IPS-20b (cell line): ENCODE results near the gene DOCK3.
"Not testable (repeated sequence)": the region's sequence is repeated elsewhere in the genome, so short reads cannot be mapped to it uniquely, and the experiment has no call there.

Source experiments
- H3K27ac ChIP-seq: one replicate; pipeline ENCODE4 v1.5.1; 2013; ENCODE audit warnings: low read length
- H3K27me3 ChIP-seq: 2 replicates; pipeline ENCODE4 v1.6.1; 2013; ENCODE audit warnings: mild to moderate bottlenecking, low read length, inconsistent platforms; ENCODE audit not compliant: insufficient read depth
- H3K36me3 ChIP-seq: 2 replicates; pipeline ENCODE4 v1.6.1; 2013; ENCODE audit warnings: low read depth, mild to moderate bottlenecking, inconsistent platforms, low read length, moderate library complexity; ENCODE audit not compliant: insufficient read depth
- H3K4me1 ChIP-seq: 2 replicates; pipeline ENCODE4 v1.6.1; 2013; ENCODE audit warnings: mild to moderate bottlenecking, control low read depth, inconsistent platforms, low read length, moderate library complexity; ENCODE audit not compliant: insufficient read depth
- H3K4me3 ChIP-seq: 2 replicates; pipeline ENCODE4 v1.5.1; 2013; ENCODE audit warnings: mild to moderate bottlenecking, low read length, inconsistent platforms
- H3K9ac ChIP-seq: 2 replicates; pipeline ENCODE4 v1.6.1; 2013; ENCODE audit warnings: low read depth, mild to moderate bottlenecking, inconsistent platforms, low read length, moderate library complexity
- H3K9me3 ChIP-seq: 2 replicates; pipeline ENCODE4 v1.6.1; 2013; ENCODE audit warnings: mild to moderate bottlenecking, low read depth, low read length, inconsistent platforms; ENCODE audit not compliant: insufficient read depth

DOCK3 gene

GRCh38 chr3:51092141-51092540 lies 417.4 kb downstream of the DOCK3 start:
- not testable (repeated sequence) for H3K9me3 ChIP-seq, H3K4me1 ChIP-seq, H3K4me3 ChIP-seq, H3K27ac ChIP-seq, H3K36me3 ChIP-seq, H3K27me3 ChIP-seq, H3K9ac ChIP-seq

GRCh38 chr3:51094838-51095237 lies 420.1 kb downstream of the DOCK3 start:
- H3K9me3 ChIP-seq, H3K27ac ChIP-seq, H3K36me3 ChIP-seq, H3K27me3 ChIP-seq, H3K9ac ChIP-seq, H3K4me1 ChIP-seq, H3K4me3 ChIP-seq: not testable (repeated sequence)

- Histone ChIP-seq H3K9ac (no peak overlapping the region), H3K9me3 (no peaks in the 10 kb centered on the region), H3K4me3 (no peak overlapping the region), H3K27ac (no peak overlapping the region), H3K4me1 (no peaks in the 10 kb centered on the region), H3K27me3 (no peaks in the 10 kb centered on the region), H3K36me3 (no peaks in the 10 kb centered on the region)
Observed at GRCh38 chr3:51099794-51100535, 425.2 kb downstream of the DOCK3 start.

- H3K4me3 ChIP-seq, result no peak overlapping the region
- no peak overlapping the region for H3K9ac ChIP-seq
- H3K27ac ChIP-seq, result no peak overlapping the region
Observed at GRCh38 chr3:51100536-51100851, 425.8 kb downstream of the DOCK3 start.

GRCh38 chr3:51102396-51102795 lies 427.7 kb downstream of the DOCK3 start:
- Histone ChIP-seq H3K9me3 (no peaks in the 10 kb centered on the region), H3K4me1 (no peaks in the 10 kb centered on the region), H3K36me3 (peaks cover 7% of the 10 kb centered on the region; the same call in 1 of the 2 replicates), H3K27ac (no peak overlapping the region), H3K27me3 (no peaks in the 10 kb centered on the region), H3K9ac (no peak overlapping the region), H3K4me3 (no peak overlapping the region)

More at GRCh38 chr3:51100536-51100851, 425.8 kb downstream of the DOCK3 start:
- no peaks in the 10 kb centered on the region for H3K9me3 ChIP-seq
- no peaks in the 10 kb centered on the region for H3K27me3 ChIP-seq
- H3K36me3 ChIP-seq, result no peaks in the 10 kb centered on the region
- no peaks in the 10 kb centered on the region for H3K4me1 ChIP-seq

- H3K27me3 ChIP-seq, result no peaks in the 10 kb centered on the region
- no peaks in the 10 kb centered on the region for H3K4me1 ChIP-seq
- H3K27ac ChIP-seq, result no peak overlapping the region
- H3K9me3 ChIP-seq, result peaks cover 8% of the 10 kb centered on the region; the same call in 1 of the 2 replicates
- peaks cover 7% of the 10 kb centered on the region; the same call in 1 of the 2 replicates for H3K36me3 ChIP-seq
- H3K9ac ChIP-seq, result no peak overlapping the region
- H3K4me3 ChIP-seq, result no peak overlapping the region
Observed at GRCh38 chr3:51106242-51106876, 431.6 kb downstream of the DOCK3 start.

GRCh38 chr3:51110586-51110985 lies 435.9 kb downstream of the DOCK3 start:
- Histone ChIP-seq H3K4me3 (no peak overlapping the region), H3K9me3 (peaks cover 8% of the 10 kb centered on the region; the same call in 1 of the 2 replicates), H3K27me3 (no peaks in the 10 kb centered on the region), H3K27ac (no peak overlapping the region), H3K4me1 (no peaks in the 10 kb centered on the region), H3K36me3 (peaks cover 7% of the 10 kb centered on the region; the same call in 1 of the 2 replicates), H3K9ac (no peak overlapping the region)

GRCh38 chr3:51122944-51123343 lies 448.2 kb downstream of the DOCK3 start:
- no peak overlapping the region for H3K27ac ChIP-seq
- no peaks in the 10 kb centered on the region for H3K27me3 ChIP-seq
- H3K4me1 ChIP-seq, result no peaks in the 10 kb centered on the region
- no peaks in the 10 kb centered on the region for H3K9me3 ChIP-seq
- H3K4me3 ChIP-seq, result no peak overlapping the region
- H3K36me3 ChIP-seq, result no peaks in the 10 kb centered on the region
- H3K9ac ChIP-seq, result no peak overlapping the region

GRCh38 chr3:51123531-51123930 lies 448.8 kb downstream of the DOCK3 start:
- Histone ChIP-seq H3K27me3 (no peaks in the 10 kb centered on the region), H3K4me1 (no peaks in the 10 kb centered on the region), H3K9ac (no peak overlapping the region), H3K9me3 (no peaks in the 10 kb centered on the region), H3K4me3 (no peak overlapping the region), H3K27ac (no peak overlapping the region), H3K36me3 (no peaks in the 10 kb centered on the region)

- H3K36me3 ChIP-seq, H3K4me3 ChIP-seq, H3K4me1 ChIP-seq, H3K9ac ChIP-seq, H3K27me3 ChIP-seq, H3K27ac ChIP-seq: not testable (repeated sequence)
- H3K9me3 ChIP-seq, result peaks cover 19% of the 10 kb centered on the region
Observed at GRCh38 chr3:51131607-51132006, 456.9 kb downstream of the DOCK3 start.

- Histone ChIP-seq H3K36me3 (no peaks in the 10 kb centered on the region), H3K4me1 (no peaks in the 10 kb centered on the region), H3K27ac (no peak overlapping the region), H3K4me3 (no peak overlapping the region), H3K9ac (no peak overlapping the region), H3K9me3 (no peaks in the 10 kb centered on the region), H3K27me3 (no peaks in the 10 kb centered on the region)
Observed at GRCh38 chr3:51137715-51138114, 463.0 kb downstream of the DOCK3 start.

- no peak overlapping the region for H3K27ac ChIP-seq
- H3K27me3 ChIP-seq, result no peaks in the 10 kb centered on the region
- no peak overlapping the region for H3K4me3 ChIP-seq
- no peaks in the 10 kb centered on the region for H3K9me3 ChIP-seq
- H3K36me3 ChIP-seq, result no peaks in the 10 kb centered on the region
- no peak overlapping the region for H3K9ac ChIP-seq
- no peaks in the 10 kb centered on the region for H3K4me1 ChIP-seq
Observed at GRCh38 chr3:51139616-51140015, 464.9 kb downstream of the DOCK3 start.
